Keratinocyte (primary cell): ENCODE measurements around the gene RASAL2.

Source experiments
- CTCF ChIP-seq, 3 experiments: IDR thresholded peaks in 1 of 3; conservative IDR thresholded peaks in 1 of 3; optimal IDR thresholded peaks in 1 of 3; 2 replicates in 2 of 3; 3 replicates in 1 of 3; pipeline versions ENCODE3 to v1.5.1; 2011; ENCODE audit warnings: low read length in 3 of 3, mild to moderate bottlenecking in 3 of 3, moderate library complexity in 2 of 3, control low read depth in 1 of 3, inconsistent platforms in 1 of 3; ENCODE audit not compliant: insufficient read depth in 2 of 3; ENCODE audit errors: extremely low read depth in 1 of 3
- EZH2 ChIP-seq: IDR thresholded peaks from one replicate; pipeline ENCODE4 v1.6.1; 2012; ENCODE audit warnings: inconsistent platforms, mild to moderate bottlenecking, low read length, moderate library complexity

GRCh38 chr1:178311164-178311563 lies 217.3 kb downstream of the RASAL2 start:
- TF ChIP-seq CTCF (optimal IDR thresholded peaks at IDR 0.05 in 1 of 3, IDR thresholded peaks at IDR 0.05 in 1 of 3, conservative IDR thresholded peaks at IDR 0.05 in 1 of 3; ENCODE audit: extremely low read depth in 1 of 3, insufficient read depth in 2 of 3, low read length in 3 of 3) (no peak), EZH2 (no peak)
